Endothelial cell of umbilical vein (primary cell): Measurements from ENCODE around the gene MUC2. TPM values are rescaled to one million over a fixed set of nuclear protein-coding genes. Genes with fewer than 3 reads are reported as not detected.

Experiments used
- BruUV-seq: library from RNA; stranded (reverse); fragments of 400-500 nt; replicated peaks from 2 replicates; lab custom pipeline; 2021; lab: Mats Ljungman, UMichigan
- CTCF ChIA-PET: fragments of 300-600, 350-600 bp; sonication (Branson Sonifier 250); formaldehyde crosslinking; loops from one replicate; lab custom pipeline; 2021; ENCODE audit warnings: antibody characterized with exemption, inconsistent platforms; lab: Charles Lee
- POLR2A ChIA-PET: fragments of 300-600, 350-600 bp; sonication (Branson Sonifier 250); formaldehyde crosslinking; loops from one replicate; lab custom pipeline; 2021; ENCODE audit warnings: antibody characterized with exemption, inconsistent platforms; lab: Charles Lee
- DNase-seq: peaks from one replicate; pipeline ENCODE4 v3.0.0-alpha.2; 2011; ENCODE audit warnings: low read depth, low spot score
- FAIRE-seq: peaks from 2 replicates; lab custom pipeline; 2011; peaks lifted over from hg19 to GRCh38; lab: Jason Lieb, UNC
- H2AFZ ChIP-seq: 2 replicates; pipeline ENCODE4 v1.6.0; 2012; ENCODE audit warnings: low read depth, low read length, control low read depth, inconsistent platforms
- H3K27ac ChIP-seq: 2 replicates; pipeline ENCODE4 v1.5.1; 2011; ENCODE audit warnings: low read depth, mild to moderate bottlenecking, control low read depth, low read length, moderate library complexity; ENCODE audit not compliant: insufficient read depth
- H3K27me3 ChIP-seq, 2 experiments: 2 replicates each; pipeline versions ENCODE4 v1.6.0 to v1.6.1; 2011; ENCODE audit warnings: low read length in 2 of 2, mixed read lengths in 1 of 2; ENCODE audit not compliant: control insufficient read depth in 2 of 2, insufficient read depth in 2 of 2
- H3K36me3 ChIP-seq, 2 experiments: 2 replicates in 1 of 2; 3 replicates in 1 of 2; pipeline ENCODE4 v1.5.1; 2011; ENCODE audit warnings: low read length in 2 of 2, mild to moderate bottlenecking in 1 of 2, moderate library complexity in 1 of 2; ENCODE audit not compliant: control insufficient read depth in 2 of 2, insufficient read depth in 2 of 2; ENCODE audit errors: extremely low read depth in 1 of 2
- H3K4me1 ChIP-seq: 3 replicates; pipeline ENCODE4 v1.5.1; 2011; ENCODE audit warnings: mild to moderate bottlenecking, low read length; ENCODE audit not compliant: control insufficient read depth, insufficient read depth; ENCODE audit errors: extremely low read depth
- H3K4me2 ChIP-seq: 2 replicates; pipeline ENCODE4 v1.6.1; 2011; ENCODE audit warnings: low read length, control low read depth, mixed read lengths; ENCODE audit not compliant: insufficient read depth
- H3K4me3 ChIP-seq, 3 experiments: fragments of 200-600 bp in 1 of 3; sonication (generic), shearing (Covaris generic) in 1 of 3; replicated peaks in 1 of 3; 2 replicates each; pipeline ENCODE4 v1.5.1; 2011 to 2016; ENCODE audit warnings: control low read depth in 3 of 3, low read length in 3 of 3, mild to moderate bottlenecking in 2 of 3, inconsistent platforms in 1 of 3, low read depth in 1 of 3, moderate library complexity in 1 of 3; ENCODE audit not compliant: insufficient read depth in 1 of 3
- H3K79me2 ChIP-seq: 2 replicates; pipeline ENCODE4 v1.6.0; 2012; ENCODE audit warnings: low read length, inconsistent platforms; ENCODE audit not compliant: control insufficient read depth, insufficient read depth
- H3K9ac ChIP-seq: replicated peaks from 2 replicates; pipeline ENCODE3; 2011; ENCODE audit warnings: low read length, control low read depth; ENCODE audit not compliant: insufficient read depth; ENCODE audit errors: extremely low read depth
- H3K9me1 ChIP-seq: replicated peaks from 3 replicates; pipeline ENCODE4 v1.6.0; 2011; ENCODE audit warnings: mild to moderate bottlenecking, low read length; ENCODE audit not compliant: control insufficient read depth, insufficient read depth; ENCODE audit errors: extremely low read depth
- H3K9me3 ChIP-seq: replicated peaks from 2 replicates; pipeline ENCODE4 v1.5.1; 2012; ENCODE audit warnings: low read length, inconsistent platforms; ENCODE audit not compliant: control insufficient read depth, insufficient read depth
- H4K20me1 ChIP-seq: replicated peaks from 2 replicates; pipeline ENCODE3; 2011; ENCODE audit warnings: mild to moderate bottlenecking, low read length; ENCODE audit not compliant: control insufficient read depth, insufficient read depth; ENCODE audit errors: extremely low read depth
- EZH2 ChIP-seq: IDR thresholded peaks from 2 replicates; pipeline ENCODE4 v1.6.1; 2012; ENCODE audit warnings: borderline replicate concordance, low read depth, mild to moderate bottlenecking, moderate library complexity, low read length, inconsistent platforms; ENCODE audit not compliant: severe bottlenecking
- FOS ChIP-seq: IDR thresholded peaks from 2 replicates; pipeline ENCODE4 v1.6.1; 2011; ENCODE audit warnings: mild to moderate bottlenecking, low read length, moderate library complexity, borderline replicate concordance; ENCODE audit not compliant: insufficient read depth
- GATA2 ChIP-seq: IDR thresholded peaks from 2 replicates; pipeline ENCODE4 v1.7.0; 2011; ENCODE audit warnings: low read depth, mild to moderate bottlenecking, moderate library complexity, mixed read lengths, low read length; ENCODE audit not compliant: insufficient read length, insufficient read depth
- JUN ChIP-seq: IDR thresholded peaks from 2 replicates; pipeline ENCODE4 v1.6.1; 2011; ENCODE audit warnings: borderline replicate concordance, low read depth; ENCODE audit not compliant: insufficient read length, insufficient read depth
- MAX ChIP-seq: IDR thresholded peaks from 2 replicates; pipeline ENCODE4 v1.6.1; 2011; ENCODE audit not compliant: insufficient read depth, insufficient read length
- MYC ChIP-seq: IDR thresholded peaks from one replicate; pipeline ENCODE4 v1.6.1; 2011; ENCODE audit warnings: mild to moderate bottlenecking, low read depth, low read length
- POLR2A ChIP-seq: IDR thresholded peaks from 2 replicates; pipeline ENCODE4 v1.6.1; 2012; ENCODE audit warnings: low read depth, mild to moderate bottlenecking, control low read depth, low read length
- POLR2AphosphoS5 ChIP-seq: IDR thresholded peaks from 2 replicates; pipeline ENCODE4 v1.6.1; 2012; ENCODE audit warnings: low read depth, mild to moderate bottlenecking, control low read depth, low read length, moderate library complexity; ENCODE audit not compliant: insufficient read depth
- dilution Hi-C: fragments of 300-500 bp; cut with MboI; formaldehyde crosslinking; loops from one replicate; pipeline ENCODE4 v1.15.0; 2019; ENCODE audit warnings: low sequenced_read_pairs; ENCODE audit not compliant: extremely low pct_ligation_motif_present
- intact Hi-C: fragments of 100-400 bp; cut with micrococcal nuclease; formaldehyde crosslinking; loops from one replicate; pipeline ENCODE4 v1.10.0; 2022
- polyA plus RNA-seq, 4 experiments: library from polyadenylated mRNA; depleted of rRNA in 3 of 4; stranded (reverse) in 3 of 4; unstranded in 1 of 4; fragments of >200 nt; gene quantifications; 2 replicates each; pipeline versions ENCODE4 v1.2.1 to v1.2.3, GENCODE V29; 2011 to 2012; ENCODE audit warnings: missing spikeins in 1 of 4
- total RNA-seq: library from RNA; stranded (reverse); gene quantifications from 2 replicates; pipeline ENCODE4 v1.2.3, GENCODE V29; 2021
- TF ChIP-seq, protein P1 (sequence below), 2 donors: IDR thresholded peaks; 1 replicate in 1 of 2; 2 replicates in 1 of 2; pipeline ENCODE4 v1.5.1; 2011; ENCODE audit warnings: low read length in 2 of 2, mild to moderate bottlenecking in 2 of 2, moderate library complexity in 2 of 2, control low read depth in 1 of 2, inconsistent platforms in 1 of 2, low read depth in 1 of 2; ENCODE audit not compliant: insufficient read depth in 1 of 2; ENCODE audit errors: extremely low read depth in 1 of 2

Gene MUC2
- total and polyA plus RNA-seq, 2 donors (not counting 3 experiments of a cell fraction or from before 2014, with no cell fraction given) = not detected

- no peak for DNase-seq
- dilution Hi-C loops = no loop called here
These were observed 47.4 kb downstream of the MUC2 start for GRCh38 chr11:1121813-1122663.

More at GRCh38 chr11:1121813-1122663, 47.4 kb downstream of the MUC2 start:
- H3K4me1 ChIP-seq = no peaks in the 10 kb centered on the region
- H3K9me3 ChIP-seq = no peaks in the 10 kb centered on the region
- CTCF ChIA-PET = no interaction called here
- BruUV-seq = no TSS peak
- no peak overlapping the region for H2AFZ ChIP-seq
- no peaks in the 10 kb centered on the region for H3K9me1 ChIP-seq
- no peak for FAIRE-seq
- H4K20me1 ChIP-seq = no peaks in the 10 kb centered on the region
- no peaks in the 10 kb centered on the region for H3K79me2 ChIP-seq
- H3K36me3 ChIP-seq = no peaks in the 10 kb centered on the region
- POLR2A ChIA-PET = no interaction called here
- TF ChIP-seq, protein P1, sequence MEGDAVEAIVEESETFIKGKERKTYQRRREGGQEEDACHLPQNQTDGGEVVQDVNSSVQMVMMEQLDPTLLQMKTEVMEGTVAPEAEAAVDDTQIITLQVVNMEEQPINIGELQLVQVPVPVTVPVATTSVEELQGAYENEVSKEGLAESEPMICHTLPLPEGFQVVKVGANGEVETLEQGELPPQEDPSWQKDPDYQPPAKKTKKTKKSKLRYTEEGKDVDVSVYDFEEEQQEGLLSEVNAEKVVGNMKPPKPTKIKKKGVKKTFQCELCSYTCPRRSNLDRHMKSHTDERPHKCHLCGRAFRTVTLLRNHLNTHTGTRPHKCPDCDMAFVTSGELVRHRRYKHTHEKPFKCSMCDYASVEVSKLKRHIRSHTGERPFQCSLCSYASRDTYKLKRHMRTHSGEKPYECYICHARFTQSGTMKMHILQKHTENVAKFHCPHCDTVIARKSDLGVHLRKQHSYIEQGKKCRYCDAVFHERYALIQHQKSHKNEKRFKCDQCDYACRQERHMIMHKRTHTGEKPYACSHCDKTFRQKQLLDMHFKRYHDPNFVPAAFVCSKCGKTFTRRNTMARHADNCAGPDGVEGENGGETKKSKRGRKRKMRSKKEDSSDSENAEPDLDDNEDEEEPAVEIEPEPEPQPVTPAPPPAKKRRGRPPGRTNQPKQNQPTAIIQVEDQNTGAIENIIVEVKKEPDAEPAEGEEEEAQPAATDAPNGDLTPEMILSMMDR (IDR thresholded peaks at IDR 0.05; ENCODE audit: extremely low read depth in 1 of 2, insufficient read depth in 1 of 2, low read depth in 1 of 2, low read length in 2 of 2) = no peak
- TF ChIP-seq MAX (no peak), MYC (no peak), EZH2 (no peak), GATA2 (no peak), FOS (no peak), POLR2A (no peak), JUN (no peak), POLR2AphosphoS5 (no peak)
- H3K4me3 ChIP-seq = no peak overlapping the region
- intact Hi-C loops = no loop called here
- no peaks in the 10 kb centered on the region for H3K27me3 ChIP-seq
- H3K4me2 ChIP-seq = no peak overlapping the region
- H3K9ac ChIP-seq = no peak overlapping the region
- no peak overlapping the region for H3K27ac ChIP-seq
